Keratinocyte (primary cell): Measurements from ENCODE around the gene EPHA6.

Source experiments
- CTCF ChIP-seq, 3 experiments: IDR thresholded peaks in 1 of 3; conservative IDR thresholded peaks in 1 of 3; optimal IDR thresholded peaks in 1 of 3; 2 replicates in 2 of 3; 3 replicates in 1 of 3; pipeline versions ENCODE3 to v1.5.1; 2011; ENCODE audit warnings: low read length in 3 of 3, mild to moderate bottlenecking in 3 of 3, moderate library complexity in 2 of 3, control low read depth in 1 of 3, inconsistent platforms in 1 of 3; ENCODE audit not compliant: insufficient read depth in 2 of 3; ENCODE audit errors: extremely low read depth in 1 of 3
- EZH2 ChIP-seq: IDR thresholded peaks from one replicate; pipeline ENCODE4 v1.6.1; 2012; ENCODE audit warnings: inconsistent platforms, mild to moderate bottlenecking, low read length, moderate library complexity

- no peak for TF ChIP-seq CTCF (optimal IDR thresholded peaks at IDR 0.05 in 1 of 3, IDR thresholded peaks at IDR 0.05 in 1 of 3, conservative IDR thresholded peaks at IDR 0.05 in 1 of 3; ENCODE audit: extremely low read depth in 1 of 3, insufficient read depth in 2 of 3, low read length in 3 of 3)
- TF ChIP-seq EZH2, result no peak
Observed at GRCh38 chr3:97259263-97259662, 444.9 kb downstream of the EPHA6 start.
